ENCODE results near the gene TAPBP. TPM values are rescaled to one million over a fixed set of nuclear protein-coding genes. Genes with fewer than 3 reads are reported as not detected.
A peak's percentile ranks its signal among the peaks of the same experiment; 100 is the strongest.

TAPBP gene
- total RNA-seq, 1 experiment from 2014 or later: 80.1 TPM

DNA sequence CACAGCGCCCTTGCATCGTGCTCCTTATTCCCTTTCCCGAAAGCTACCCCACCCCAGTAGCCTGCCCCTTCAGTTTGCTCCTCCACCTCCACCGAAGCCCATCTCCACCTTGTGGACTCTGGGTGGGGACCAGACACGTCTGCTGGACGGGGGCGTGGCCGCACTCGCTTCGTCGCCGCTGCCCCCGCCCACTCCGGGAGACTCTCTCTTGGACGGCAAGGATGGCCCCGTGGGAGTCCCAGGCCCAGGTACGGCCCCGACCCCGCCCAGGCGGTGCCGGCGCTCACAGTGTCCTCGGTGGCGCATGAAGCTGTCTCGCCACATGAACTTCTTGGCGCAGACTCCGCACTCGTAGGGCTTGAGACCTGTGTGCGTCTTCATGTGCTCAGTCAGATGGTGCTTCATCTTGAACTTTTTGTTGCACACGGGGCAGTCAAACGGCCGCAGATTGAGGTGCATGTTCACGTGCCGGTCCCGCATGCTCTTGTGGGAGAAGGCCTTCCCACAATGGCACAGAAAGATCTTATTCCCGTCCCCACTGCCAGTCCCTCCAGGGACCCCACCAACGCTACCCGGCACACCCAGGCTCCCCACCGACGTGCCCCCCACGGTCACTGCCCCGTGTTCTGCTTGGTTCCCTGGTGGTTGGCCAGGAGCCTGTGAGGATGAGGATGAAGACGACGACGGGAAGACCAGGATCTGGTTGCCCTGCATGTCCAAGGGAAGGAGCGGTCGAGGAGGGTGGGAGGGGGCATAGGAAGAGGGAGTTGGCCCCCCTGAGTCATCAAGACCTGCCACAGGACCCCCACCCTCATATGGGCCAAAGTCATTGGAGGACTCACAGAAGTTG is 1.3 kb upstream of the TAPBP start:
- H2AFZ ChIP-seq (ENCODE audit: low read depth, low read length, poor library complexity, severe bottlenecking): peak overlapping the region; percentile 93
- peak overlapping the region; percentile 78 to 91 for H3K4me3 ChIP-seq (replicated peaks in 1 of 2; ENCODE audit: low read depth in 1 of 2, low read length in 2 of 2)
- ChIA-PET RAD21 (ENCODE audit: low non-redundant PET in 1 of 2, low total read pairs in 2 of 2, uncharacterized antibody in 2 of 2, unreplicated experiment in 2 of 2) (no interaction called here), POLR2A (no interaction called here), CTCF (no interaction called here)
- peak overlapping the region; percentile 92 for H3K9ac ChIP-seq (ENCODE audit: low read length)
- no peaks in the 10 kb centered on the region for H3K9me3 ChIP-seq (ENCODE audit: control insufficient read depth in 1 of 2, insufficient read depth in 1 of 2, low read depth in 1 of 2, low read length in 2 of 2)
- ATAC-seq (peak; percentile 34), DNase-seq (ENCODE audit: low read depth, low spot score) (no peak)
- H3K9me2 ChIP-seq (ENCODE audit: insufficient read depth): no peaks in the 10 kb centered on the region
- no peaks in the 10 kb centered on the region for H3K27me3 ChIP-seq (ENCODE audit: insufficient read depth, low read length)
- peaks cover 39% of the 10 kb centered on the region for H3K79me2 ChIP-seq (ENCODE audit: insufficient read depth, low read length)
- TF ChIP-seq POLR2A (IDR thresholded peaks at IDR 0.05; ENCODE audit: borderline replicate concordance, extremely low read depth, insufficient read depth, insufficient read length) (peak; percentile 15), ELF1 (IDR thresholded peaks at IDR 0.05; ENCODE audit: borderline replicate concordance, low read depth) (no peak), POLR2AphosphoS5 (IDR thresholded peaks at IDR 0.05; ENCODE audit: low read depth, low read length) (peak; percentile 72)
- peak overlapping the region; percentile 89 for H3K27ac ChIP-seq (ENCODE audit: low read depth, low read length)
- peaks cover 41 to 56% of the 10 kb centered on the region in 2 experiments for H3K4me1 ChIP-seq (ENCODE audit: control insufficient read depth in 1 of 2, insufficient read depth in 2 of 2, low read length in 2 of 2)
- H3K4me2 ChIP-seq (ENCODE audit: low read length): peak overlapping the region; percentile 95
- no TSS peak for BruUV-seq (replicated peaks)
- peaks cover 15 to 20% of the 10 kb centered on the region in 2 experiments; a peak in 3 of 4 replicates for H3K36me3 ChIP-seq (ENCODE audit: control insufficient read depth in 1 of 2, insufficient read depth in 2 of 2, low read length in 2 of 2)
- H4K20me1 ChIP-seq (ENCODE audit: insufficient read depth): no peaks in the 10 kb centered on the region
- intact Hi-C loops (cut with micrococcal nuclease): loop anchor here (2.0 kb wide), 1 partner anchor 16 kb away; the partner anchor contains the start of gene RGL2

DNA sequence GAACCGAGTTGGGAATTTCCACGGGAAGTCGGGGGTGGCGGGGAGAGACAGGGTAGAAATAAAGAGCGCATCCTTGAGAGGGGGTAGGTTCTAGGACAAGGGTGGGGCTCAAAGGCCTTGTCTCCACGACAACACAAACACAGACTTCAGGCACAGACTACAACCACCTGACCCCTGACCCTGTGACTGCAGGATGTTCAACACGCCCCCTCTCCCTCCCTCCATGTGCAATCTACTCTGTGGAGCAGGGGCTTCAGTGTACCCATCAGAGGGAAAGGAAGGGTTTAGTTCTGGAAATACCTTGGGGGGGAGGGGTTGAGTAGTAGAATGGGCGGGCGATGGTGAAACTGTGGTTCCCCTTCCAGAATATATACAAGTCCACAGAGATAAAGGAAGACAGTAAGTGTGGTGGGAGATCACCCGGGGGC is 651 bp upstream of the TAPBP start:
- TF ChIP-seq EZH2phosphoT487 (IDR thresholded peaks at IDR 0.05; ENCODE audit: borderline replicate concordance) (no peak), YY1 (IDR thresholded peaks at IDR 0.05; ENCODE audit: extremely low read depth, insufficient replicate concordance, low read depth, low read length) (no peak), ELF1 (IDR thresholded peaks at IDR 0.05; ENCODE audit: borderline replicate concordance, low read depth) (no peak), CEBPB (IDR thresholded peaks at IDR 0.05; ENCODE audit: low read depth) (no peak)
- TF ChIP-seq, protein P1, sequence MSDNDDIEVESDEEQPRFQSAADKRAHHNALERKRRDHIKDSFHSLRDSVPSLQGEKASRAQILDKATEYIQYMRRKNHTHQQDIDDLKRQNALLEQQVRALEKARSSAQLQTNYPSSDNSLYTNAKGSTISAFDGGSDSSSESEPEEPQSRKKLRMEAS (IDR thresholded peaks at IDR 0.05): no peak
- BruUV-seq (replicated peaks): no TSS peak
- POLR2A ChIA-PET: no interaction called here

More for the DNA sequence above, 651 bp upstream of the TAPBP start:
- intact Hi-C loops (cut with micrococcal nuclease): loop anchor here (2.0 kb wide), 1 partner anchor 16 kb away; the partner anchor contains the start of gene RGL2
- RAD21 ChIA-PET (ENCODE audit: low non-redundant PET in 1 of 2, low total read pairs in 2 of 2, uncharacterized antibody in 2 of 2, unreplicated experiment in 2 of 2): no interaction called here
- DNase-seq (ENCODE audit: low read depth, low spot score): no peak
- peak overlapping the region; percentile 95 for H3K4me2 ChIP-seq (ENCODE audit: low read length)
- H3K4me1 ChIP-seq (ENCODE audit: control insufficient read depth in 1 of 2, insufficient read depth in 2 of 2, low read length in 2 of 2): peaks cover 39 to 51% of the 10 kb centered on the region in 2 experiments
- peaks cover 9 to 14% of the 10 kb centered on the region in 2 experiments; a peak in 3 of 4 replicates for H3K36me3 ChIP-seq (ENCODE audit: control insufficient read depth in 1 of 2, insufficient read depth in 2 of 2, low read length in 2 of 2)
- H3K9ac ChIP-seq (ENCODE audit: low read length): peak overlapping the region; percentile 92
- H3K9me3 ChIP-seq (ENCODE audit: control insufficient read depth in 1 of 2, insufficient read depth in 1 of 2, low read depth in 1 of 2, low read length in 2 of 2): no peaks in the 10 kb centered on the region
- peak overlapping the region; percentile 78 to 91 for H3K4me3 ChIP-seq (replicated peaks in 1 of 2; ENCODE audit: low read depth in 1 of 2, low read length in 2 of 2)
- peak; percentile 21 for ATAC-seq
- H2AFZ ChIP-seq (ENCODE audit: low read depth, low read length, poor library complexity, severe bottlenecking): peak overlapping the region; percentile 93
- peaks cover 33% of the 10 kb centered on the region for H3K79me2 ChIP-seq (ENCODE audit: insufficient read depth, low read length)
- H4K20me1 ChIP-seq (ENCODE audit: insufficient read depth): no peaks in the 10 kb centered on the region
- peak overlapping the region; percentile 89 for H3K27ac ChIP-seq (ENCODE audit: low read depth, low read length)
- no peaks in the 10 kb centered on the region for H3K27me3 ChIP-seq (ENCODE audit: insufficient read depth, low read length)
- CTCF ChIA-PET: no interaction called here
- no peaks in the 10 kb centered on the region for H3K9me2 ChIP-seq (ENCODE audit: insufficient read depth)

Data from HCT116 (cell line).